ENCODE measurements around the gene TICRR.

The TICRR gene

GRCh38 chr15:89630974-89631901, 56.0 kb downstream of the TICRR start:
- no peak for TF ChIP-seq CTCF (IDR thresholded peaks at IDR 0.05; ENCODE audit: low read depth, low read length)
- DNase-seq (ENCODE audit: low read depth, low spot score), result no peak
- in situ Hi-C loops (cut with HindIII; ENCODE audit: low sequenced_read_pairs), result no loop called here
- no peak overlapping the region for H3K4me3 ChIP-seq (ENCODE audit: low read depth, low read length)

- DNase-seq (ENCODE audit: low read depth, low spot score), result no peak
- TF ChIP-seq CTCF (IDR thresholded peaks at IDR 0.05; ENCODE audit: low read depth, low read length), result no peak
- in situ Hi-C loops (cut with HindIII; ENCODE audit: low sequenced_read_pairs), result no loop called here
- no peak overlapping the region for H3K4me3 ChIP-seq (ENCODE audit: low read depth, low read length)
Observed at GRCh38 chr15:89631902-89632264, 56.6 kb downstream of the TICRR start.

- no peak for DNase-seq (ENCODE audit: low read depth, low spot score)
- in situ Hi-C loops (cut with HindIII; ENCODE audit: low sequenced_read_pairs), result no loop called here
Observed at GRCh38 chr15:89632563-89633430, 57.5 kb downstream of the TICRR start.

GRCh38 chr15:89633585-89633984, 58.3 kb downstream of the TICRR start:
- DNase-seq (ENCODE audit: low read depth, low spot score), result no peak
- in situ Hi-C loops (cut with HindIII; ENCODE audit: low sequenced_read_pairs), result no loop called here
- TF ChIP-seq CTCF (IDR thresholded peaks at IDR 0.05; ENCODE audit: low read depth, low read length), result no peak
- no peak overlapping the region for H3K4me3 ChIP-seq (ENCODE audit: low read depth, low read length)

More at GRCh38 chr15:89632563-89633430, 57.5 kb downstream of the TICRR start:
- H3K4me3 ChIP-seq (ENCODE audit: low read depth, low read length), result no peak overlapping the region
- TF ChIP-seq CTCF (IDR thresholded peaks at IDR 0.05; ENCODE audit: low read depth, low read length), result no peak

- H3K4me3 ChIP-seq (ENCODE audit: low read depth, low read length), result no peak overlapping the region
- no peak for TF ChIP-seq CTCF (IDR thresholded peaks at IDR 0.05; ENCODE audit: low read depth, low read length)
- in situ Hi-C loops (cut with HindIII; ENCODE audit: low sequenced_read_pairs), result no loop called here
- DNase-seq (ENCODE audit: low read depth, low spot score), result no peak
Observed at GRCh38 chr15:89640245-89640644, 65.0 kb downstream of the TICRR start.

- in situ Hi-C loops (cut with HindIII; ENCODE audit: low sequenced_read_pairs), result no loop called here
- no peak for TF ChIP-seq CTCF (IDR thresholded peaks at IDR 0.05; ENCODE audit: low read depth, low read length)
- no peak overlapping the region for H3K4me3 ChIP-seq (ENCODE audit: low read depth, low read length)
- DNase-seq (ENCODE audit: low read depth, low spot score), result no peak
Observed at GRCh38 chr15:89641053-89641452, 65.8 kb downstream of the TICRR start.

Data from astrocyte of the spinal cord (primary cell).